ENCODE results near the gene FEZ2. TPM values are rescaled to one million over a fixed set of nuclear protein-coding genes. Genes with fewer than 3 reads are reported as not detected.
"Not testable (repeated sequence)": the region's sequence is repeated elsewhere in the genome, so short reads cannot be mapped to it uniquely, and the experiment has no call there.

FEZ2 gene
- total and polyA plus RNA-seq, 10 of the 15 experiments (the other 5 are each of a cell fraction or from before 2014, with no cell fraction given): 3.0 to 15.4 (median 6.6) TPM

DNA sequence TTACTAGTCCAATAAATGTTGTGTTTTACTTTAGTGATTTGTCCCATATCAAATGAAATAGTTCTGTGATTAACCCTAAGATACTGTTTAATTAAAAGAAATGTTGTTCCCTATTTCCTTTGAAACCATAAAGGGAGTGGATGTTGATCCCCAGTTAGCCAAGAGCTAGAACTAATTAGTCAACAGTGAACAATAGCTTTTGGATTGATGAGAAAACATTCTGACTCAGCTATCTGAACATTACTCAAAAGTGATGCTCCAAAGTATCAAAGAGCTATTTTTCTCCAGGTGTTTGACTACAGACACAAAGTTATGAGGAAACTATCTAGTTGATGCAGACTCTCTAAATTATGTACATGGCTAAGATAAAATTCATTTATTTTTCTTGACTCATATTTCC is 7.3 kb upstream of the FEZ2 start:
- Histone ChIP-seq H3K9me3 (replicated peaks; ENCODE audit: control insufficient read depth, insufficient read depth, low read length) (no peaks in the 10 kb centered on the region), H3K4me1 (ENCODE audit: control insufficient read depth, insufficient read depth, low read length) (no peaks in the 10 kb centered on the region), H2AFZ (ENCODE audit: control insufficient read depth, low read depth, low read length) (no peak overlapping the region), H3K27me3 (replicated peaks in 1 of 2; ENCODE audit: control insufficient read depth in 2 of 2, insufficient read depth in 2 of 2, low read length in 1 of 2) (no peaks in the 10 kb centered on the region), H3K4me2 (ENCODE audit: control insufficient read depth, insufficient read depth) (no peak overlapping the region), H3K4me3 (no peak overlapping the region), H4K20me1 (ENCODE audit: control insufficient read depth, insufficient read depth) (no peaks in the 10 kb centered on the region), H3K27ac (ENCODE audit: control insufficient read depth, insufficient read depth) (no peak overlapping the region), H3K9ac (ENCODE audit: control insufficient read depth, insufficient read depth, low read length) (no peak overlapping the region), H3K79me2 (ENCODE audit: control insufficient read depth, insufficient read depth, low read length) (no peaks in the 10 kb centered on the region), H3K36me3 (ENCODE audit: control insufficient read depth in 2 of 2, insufficient read depth in 2 of 2, low read length in 1 of 2) (no peaks in the 10 kb centered on the region)
- ChIA-PET RAD21 (ENCODE audit: unreplicated experiment) (no interaction called here), POLR2A (no interaction called here), SMC1A (ENCODE audit: uncharacterized antibody, unreplicated experiment) (interaction anchor here (1.2 kb wide), 2 partner anchors 9 to 253 kb away, joined by 3 read pairs; no protein-coding TSS in a partner anchor), CTCF (interaction anchor here (1.0 kb wide), 1 partner anchor 10 kb away, joined by 3 read pairs; no protein-coding TSS in a partner anchor)
- DNase-seq (ENCODE audit: low read depth, low spot score): no peak
- peak; percentile 57 for FAIRE-seq
- no peak for ATAC-seq
- intact Hi-C loops (cut with micrococcal nuclease; ENCODE audit: unreplicated experiment): no loop called here
- BruUV-seq (replicated peaks): no TSS peak
- in situ Hi-C loops (cut with MboI): no loop called here
- TF ChIP-seq ZNF217 (IDR thresholded peaks at IDR 0.05) (no peak), STAT3 (IDR thresholded peaks at IDR 0.05; ENCODE audit: low read depth, low read length) (no peak), BHLHE40 (IDR thresholded peaks at IDR 0.05; ENCODE audit: borderline replicate concordance in 1 of 2, low read depth in 2 of 2, low read length in 1 of 2) (no peak), HDGF (IDR thresholded peaks at IDR 0.05) (no peak), YY1 (IDR thresholded peaks at IDR 0.05; ENCODE audit: low read depth, low read length) (no peak), NR2C1 (IDR thresholded peaks at IDR 0.05) (no peak), PAX8 (IDR thresholded peaks at IDR 0.05) (no peak)
- TF ChIP-seq, protein P1, sequence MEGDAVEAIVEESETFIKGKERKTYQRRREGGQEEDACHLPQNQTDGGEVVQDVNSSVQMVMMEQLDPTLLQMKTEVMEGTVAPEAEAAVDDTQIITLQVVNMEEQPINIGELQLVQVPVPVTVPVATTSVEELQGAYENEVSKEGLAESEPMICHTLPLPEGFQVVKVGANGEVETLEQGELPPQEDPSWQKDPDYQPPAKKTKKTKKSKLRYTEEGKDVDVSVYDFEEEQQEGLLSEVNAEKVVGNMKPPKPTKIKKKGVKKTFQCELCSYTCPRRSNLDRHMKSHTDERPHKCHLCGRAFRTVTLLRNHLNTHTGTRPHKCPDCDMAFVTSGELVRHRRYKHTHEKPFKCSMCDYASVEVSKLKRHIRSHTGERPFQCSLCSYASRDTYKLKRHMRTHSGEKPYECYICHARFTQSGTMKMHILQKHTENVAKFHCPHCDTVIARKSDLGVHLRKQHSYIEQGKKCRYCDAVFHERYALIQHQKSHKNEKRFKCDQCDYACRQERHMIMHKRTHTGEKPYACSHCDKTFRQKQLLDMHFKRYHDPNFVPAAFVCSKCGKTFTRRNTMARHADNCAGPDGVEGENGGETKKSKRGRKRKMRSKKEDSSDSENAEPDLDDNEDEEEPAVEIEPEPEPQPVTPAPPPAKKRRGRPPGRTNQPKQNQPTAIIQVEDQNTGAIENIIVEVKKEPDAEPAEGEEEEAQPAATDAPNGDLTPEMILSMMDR (IDR thresholded peaks at IDR 0.05 in 2 of 3, conservative IDR thresholded peaks at IDR 0.05 in 1 of 3; ENCODE audit: control insufficient read depth in 2 of 3, extremely low read depth in 1 of 3, insufficient read depth in 1 of 3, low read depth in 3 of 3, low read length in 3 of 3): no peak
- TF ChIP-seq, protein P2, sequence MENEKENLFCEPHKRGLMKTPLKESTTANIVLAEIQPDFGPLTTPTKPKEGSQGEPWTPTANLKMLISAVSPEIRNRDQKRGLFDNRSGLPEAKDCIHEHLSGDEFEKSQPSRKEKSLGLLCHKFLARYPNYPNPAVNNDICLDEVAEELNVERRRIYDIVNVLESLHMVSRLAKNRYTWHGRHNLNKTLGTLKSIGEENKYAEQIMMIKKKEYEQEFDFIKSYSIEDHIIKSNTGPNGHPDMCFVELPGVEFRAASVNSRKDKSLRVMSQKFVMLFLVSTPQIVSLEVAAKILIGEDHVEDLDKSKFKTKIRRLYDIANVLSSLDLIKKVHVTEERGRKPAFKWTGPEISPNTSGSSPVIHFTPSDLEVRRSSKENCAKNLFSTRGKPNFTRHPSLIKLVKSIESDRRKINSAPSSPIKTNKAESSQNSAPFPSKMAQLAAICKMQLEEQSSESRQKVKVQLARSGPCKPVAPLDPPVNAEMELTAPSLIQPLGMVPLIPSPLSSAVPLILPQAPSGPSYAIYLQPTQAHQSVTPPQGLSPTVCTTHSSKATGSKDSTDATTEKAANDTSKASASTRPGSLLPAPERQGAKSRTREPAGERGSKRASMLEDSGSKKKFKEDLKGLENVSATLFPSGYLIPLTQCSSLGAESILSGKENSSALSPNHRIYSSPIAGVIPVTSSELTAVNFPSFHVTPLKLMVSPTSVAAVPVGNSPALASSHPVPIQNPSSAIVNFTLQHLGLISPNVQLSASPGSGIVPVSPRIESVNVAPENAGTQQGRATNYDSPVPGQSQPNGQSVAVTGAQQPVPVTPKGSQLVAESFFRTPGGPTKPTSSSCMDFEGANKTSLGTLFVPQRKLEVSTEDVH (IDR thresholded peaks at IDR 0.05; ENCODE audit: low read depth, partially characterized antibody): no peak

GRCh38 chr2:36603629-36604028 is 5.7 kb upstream of the FEZ2 start:
- H3K36me3 ChIP-seq (ENCODE audit: control insufficient read depth in 2 of 2, insufficient read depth in 2 of 2, low read length in 1 of 2); H3K9me3 ChIP-seq (replicated peaks; ENCODE audit: control insufficient read depth, insufficient read depth, low read length); BruUV-seq (replicated peaks); H3K4me1 ChIP-seq (ENCODE audit: control insufficient read depth, insufficient read depth, low read length); CTCF ChIA-PET; intact Hi-C loops (cut with micrococcal nuclease; ENCODE audit: unreplicated experiment); in situ Hi-C loops (cut with MboI); POLR2A ChIA-PET; H3K27me3 ChIP-seq (replicated peaks in 1 of 2; ENCODE audit: control insufficient read depth in 2 of 2, insufficient read depth in 2 of 2, low read length in 1 of 2); DNase-seq (ENCODE audit: low read depth, low spot score); H3K27ac ChIP-seq (ENCODE audit: control insufficient read depth, insufficient read depth); FAIRE-seq; H3K79me2 ChIP-seq (ENCODE audit: control insufficient read depth, insufficient read depth, low read length); H4K20me1 ChIP-seq (ENCODE audit: control insufficient read depth, insufficient read depth); H3K4me2 ChIP-seq (ENCODE audit: control insufficient read depth, insufficient read depth); RAD21 ChIA-PET (ENCODE audit: unreplicated experiment); ATAC-seq; H2AFZ ChIP-seq (ENCODE audit: control insufficient read depth, low read depth, low read length); H3K4me3 ChIP-seq; H3K9ac ChIP-seq (ENCODE audit: control insufficient read depth, insufficient read depth, low read length): not testable (repeated sequence)
- SMC1A ChIA-PET (ENCODE audit: uncharacterized antibody, unreplicated experiment): interaction anchor here (0.6 kb wide), 1 partner anchor 91 kb away, joined by 3 read pairs; no protein-coding TSS in a partner anchor
- 80% methylated on average over 5 of the region's 5 CpGs for WGBS (ENCODE audit: insufficient coverage, insufficient replicate concordance, low lambda C conversion rate, missing lambda C conversion rate)

All from GM12878 (cell line).